Measurements from ENCODE around the gene ARSG. TPM values are rescaled to one million over a fixed set of nuclear protein-coding genes. Genes with fewer than 3 reads are reported as not detected.
A peak's percentile ranks its signal among the peaks of the same experiment; 100 is the strongest.
"Not testable (repeated sequence)": the region's sequence is repeated elsewhere in the genome, so short reads cannot be mapped to it uniquely, and the experiment has no call there.

ARSG gene
- total RNA-seq, 1 experiment from 2014 or later, result 1.0 TPM

DNA sequence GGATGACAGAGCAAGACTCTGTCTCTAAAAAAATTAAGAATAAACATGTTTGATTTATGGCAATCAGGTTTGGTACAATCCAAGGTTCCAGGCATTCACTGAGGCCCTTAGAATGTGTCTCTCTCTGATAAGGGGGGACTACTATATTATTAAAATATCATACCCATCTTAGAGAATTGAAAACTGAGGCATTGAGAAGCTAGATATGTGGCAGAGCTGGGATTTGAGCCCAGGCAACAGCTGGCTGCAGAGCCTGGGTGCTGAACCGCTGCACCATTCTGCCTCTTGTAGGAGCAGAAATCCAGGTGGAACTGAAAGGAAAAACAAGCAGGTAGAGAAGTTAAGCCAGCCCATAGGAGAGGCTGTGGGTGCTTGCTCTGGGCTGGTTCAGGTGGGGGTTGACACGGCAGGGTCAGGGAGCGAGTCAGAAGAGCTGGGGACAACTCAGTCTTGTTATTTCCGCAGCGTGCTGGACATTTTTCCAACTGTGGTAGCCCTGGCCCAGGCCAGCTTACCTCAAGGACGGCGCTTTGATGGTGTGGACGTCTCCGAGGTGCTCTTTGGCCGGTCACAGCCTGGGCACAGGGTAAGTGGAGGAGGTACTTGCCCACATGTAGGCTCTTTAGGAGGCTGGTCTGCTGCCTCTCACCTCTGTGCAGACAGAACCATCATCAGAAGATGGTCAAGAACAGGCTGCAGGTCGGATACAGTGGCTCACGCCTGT, 103.5 kb downstream of the ARSG start:
- no peaks in the 10 kb centered on the region for H3K36me3 ChIP-seq
- no peaks in the 10 kb centered on the region for H3K4me1 ChIP-seq
- no peak overlapping the region for H3K27ac ChIP-seq
- H3K27me3 ChIP-seq, result no peaks in the 10 kb centered on the region
- no peak for DNase-seq
- H3K9me3 ChIP-seq (replicated peaks), result no peaks in the 10 kb centered on the region
- H3K4me3 ChIP-seq, result no peak overlapping the region

DNA sequence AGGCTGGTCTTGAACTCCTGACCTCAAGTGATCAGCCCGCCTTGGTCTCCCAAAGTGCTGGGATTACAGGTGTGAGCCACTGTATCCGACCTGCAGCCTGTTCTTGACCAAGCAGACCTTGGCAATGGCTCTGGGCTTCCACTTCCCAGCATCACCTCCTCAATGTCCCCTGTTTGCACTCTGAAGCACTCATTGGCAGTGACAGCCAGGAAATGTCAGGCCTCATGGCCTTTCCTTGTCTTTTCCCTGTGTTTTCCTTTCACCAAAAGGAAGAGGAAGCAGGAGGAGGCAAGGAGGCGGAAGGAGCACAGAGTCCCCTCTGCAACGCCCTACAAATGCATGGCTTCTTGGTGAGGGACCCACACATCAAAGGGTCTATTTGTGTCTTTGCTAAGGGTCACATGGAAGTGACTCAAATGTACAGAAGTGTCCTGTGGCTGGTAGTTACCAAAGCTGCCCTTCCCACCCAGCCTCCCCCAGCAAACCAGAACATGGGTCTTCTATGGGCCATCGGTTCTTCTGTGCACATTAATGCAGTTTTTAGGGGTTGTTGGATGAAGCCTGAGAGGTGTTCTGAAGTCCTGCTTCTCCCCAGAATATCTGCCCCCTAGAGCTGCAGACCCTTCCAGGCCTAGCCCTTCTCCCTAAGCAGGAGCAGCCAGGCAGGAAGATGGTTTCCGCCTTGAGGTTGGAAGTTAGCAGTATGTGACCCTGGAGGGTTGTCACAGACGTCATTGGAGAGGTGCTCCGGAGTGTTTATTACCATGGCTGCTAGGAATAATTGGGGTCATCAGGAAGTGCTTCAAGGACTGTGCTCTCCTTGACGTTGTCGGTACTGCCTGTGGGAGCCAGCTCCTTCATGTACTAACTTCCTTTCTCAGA, 105.2 kb downstream of the ARSG start:
- DNase-seq, result no peak
- Histone ChIP-seq H3K4me3 (no peak overlapping the region), H3K36me3 (no peaks in the 10 kb centered on the region), H3K4me1 (no peaks in the 10 kb centered on the region), H3K27ac (no peak overlapping the region), H3K9me3 (replicated peaks) (no peaks in the 10 kb centered on the region), H3K27me3 (no peaks in the 10 kb centered on the region)

GRCh38 chr17:68397108-68397536, 105.8 kb downstream of the ARSG start:
- no peak overlapping the region for H3K27ac ChIP-seq
- DNase-seq, result no peak
- no peaks in the 10 kb centered on the region for H3K36me3 ChIP-seq
- no peaks in the 10 kb centered on the region for H3K27me3 ChIP-seq
- no peak overlapping the region for H3K4me3 ChIP-seq
- H3K4me1 ChIP-seq, result no peaks in the 10 kb centered on the region
- H3K9me3 ChIP-seq (replicated peaks), result no peaks in the 10 kb centered on the region

DNA sequence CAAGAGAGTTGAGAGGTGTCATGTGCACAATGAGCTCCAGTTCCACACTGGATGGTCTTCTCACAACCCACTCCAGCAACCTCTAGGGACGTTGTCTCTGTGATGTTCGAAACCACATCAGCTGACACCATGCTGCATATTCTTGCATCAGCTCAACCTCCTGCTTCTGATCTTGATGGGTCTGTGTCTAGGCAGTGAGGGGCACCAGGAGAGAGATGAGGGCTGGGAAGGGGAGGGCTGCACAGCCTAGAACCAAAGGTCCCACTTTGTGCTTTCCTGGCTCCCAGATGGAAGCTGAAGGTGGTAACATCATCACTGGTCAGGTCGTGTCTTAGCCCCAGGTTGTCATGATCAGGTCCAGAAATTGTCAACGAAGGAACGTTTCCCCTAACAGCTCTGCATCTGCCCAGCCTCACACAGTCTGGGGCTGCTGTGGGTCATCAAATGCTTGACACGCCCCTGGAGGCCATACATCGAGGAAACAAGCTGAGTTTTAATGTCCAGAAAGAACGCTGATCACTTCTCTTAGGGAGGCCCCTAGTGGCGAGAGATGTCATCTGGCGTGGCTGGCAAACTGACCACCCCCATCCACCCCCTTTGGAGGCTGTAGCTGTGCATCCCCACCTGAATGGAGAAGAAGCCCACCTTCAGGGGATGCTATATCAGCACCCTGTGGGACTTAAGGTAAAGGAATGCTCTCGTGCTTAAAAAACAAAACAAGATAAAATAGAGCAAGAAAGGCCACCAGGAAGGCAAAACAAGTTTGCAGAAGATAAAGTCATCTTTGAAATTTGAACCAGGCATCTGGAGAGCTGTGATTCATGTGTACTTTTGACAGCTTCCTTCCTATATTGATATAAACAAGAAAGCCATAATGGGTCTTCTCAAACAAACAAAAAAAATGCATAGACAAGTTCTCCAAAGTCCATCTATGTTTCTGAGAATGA, 107.7 kb downstream of the ARSG start:
- H3K4me1 ChIP-seq, result no peaks in the 10 kb centered on the region
- no peak overlapping the region for H3K4me3 ChIP-seq
- no peaks in the 10 kb centered on the region for H3K36me3 ChIP-seq
- no peak overlapping the region for H3K27ac ChIP-seq
- DNase-seq, result peak; percentile 59 to 77
- H3K27me3 ChIP-seq, result no peaks in the 10 kb centered on the region
- H3K9me3 ChIP-seq (replicated peaks), result no peaks in the 10 kb centered on the region

DNA sequence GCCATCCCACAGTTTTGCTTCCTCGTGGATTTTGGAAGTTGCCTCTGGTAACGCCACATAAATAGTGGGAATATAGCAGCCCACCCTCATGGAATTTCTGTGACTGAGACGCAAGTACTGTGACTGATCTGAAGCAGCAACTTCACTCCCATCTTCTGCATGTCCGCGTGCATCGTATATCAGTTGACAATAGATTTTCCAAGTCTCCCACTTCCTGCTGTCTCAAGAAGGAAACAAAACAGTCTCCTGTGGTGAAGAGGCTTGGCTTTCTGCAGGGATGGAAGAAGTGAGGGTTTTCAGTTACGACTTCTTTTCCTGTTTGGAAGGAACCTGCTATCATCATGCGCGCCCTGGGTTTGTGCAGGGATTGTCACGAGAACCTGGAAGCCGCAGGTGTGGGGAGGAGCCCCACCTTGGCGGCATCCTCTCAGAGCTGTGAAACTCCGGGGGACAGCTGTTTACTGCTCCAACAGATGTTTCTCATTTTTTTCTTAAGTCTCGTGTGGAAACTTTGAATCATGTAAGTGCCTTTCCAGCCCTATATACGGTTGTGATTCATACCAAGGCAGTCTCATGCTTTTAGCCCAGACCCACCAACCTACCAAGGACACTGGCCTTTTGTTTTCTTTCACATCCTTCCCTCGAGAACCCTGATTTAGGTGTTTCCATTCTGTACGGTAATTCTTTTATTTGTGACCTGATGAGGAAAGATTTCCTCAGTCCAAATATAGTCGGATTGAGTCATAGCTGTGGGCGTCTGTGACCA, 108.5 kb downstream of the ARSG start:
- H3K9me3 ChIP-seq (replicated peaks), result no peaks in the 10 kb centered on the region
- no peaks in the 10 kb centered on the region for H3K36me3 ChIP-seq
- no peak overlapping the region for H3K27ac ChIP-seq
- H3K27me3 ChIP-seq, result no peaks in the 10 kb centered on the region
- no peak overlapping the region for H3K4me3 ChIP-seq
- H3K4me1 ChIP-seq, result no peaks in the 10 kb centered on the region
- no peak for DNase-seq

DNA sequence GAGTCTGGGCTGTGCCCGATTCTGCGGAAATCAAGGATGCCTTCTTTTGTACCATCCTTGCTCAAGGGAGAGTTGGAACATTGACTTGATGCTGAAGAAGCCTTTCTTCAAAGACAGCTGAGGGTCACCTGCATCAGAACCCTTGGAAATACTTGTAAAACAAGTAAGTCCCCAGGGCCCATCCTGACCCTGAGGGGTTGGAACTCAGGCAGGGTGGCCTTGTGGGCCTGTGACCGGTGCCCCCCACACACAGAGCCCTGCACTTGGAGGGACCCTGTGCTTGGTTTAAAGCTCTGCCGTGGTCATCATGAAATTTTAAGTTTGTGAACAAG, 109.1 kb downstream of the ARSG start:
- H3K4me3 ChIP-seq, result no peak overlapping the region
- H3K4me1 ChIP-seq, result no peaks in the 10 kb centered on the region
- H3K9me3 ChIP-seq (replicated peaks), result no peaks in the 10 kb centered on the region; the same call in 1 of the 2 replicates
- H3K36me3 ChIP-seq, result no peaks in the 10 kb centered on the region
- H3K27ac ChIP-seq, result no peak overlapping the region
- no peaks in the 10 kb centered on the region for H3K27me3 ChIP-seq
- DNase-seq, result no peak

GRCh38 chr17:68401288-68401687, 110.0 kb downstream of the ARSG start:
- Histone ChIP-seq H3K4me3 (no peak overlapping the region), H3K36me3 (no peaks in the 10 kb centered on the region), H3K27me3 (no peaks in the 10 kb centered on the region), H3K27ac (no peak overlapping the region), H3K9me3 (replicated peaks) (no peaks in the 10 kb centered on the region; the same call in 1 of the 2 replicates), H3K4me1 (no peaks in the 10 kb centered on the region)
- DNase-seq, result no peak

DNA sequence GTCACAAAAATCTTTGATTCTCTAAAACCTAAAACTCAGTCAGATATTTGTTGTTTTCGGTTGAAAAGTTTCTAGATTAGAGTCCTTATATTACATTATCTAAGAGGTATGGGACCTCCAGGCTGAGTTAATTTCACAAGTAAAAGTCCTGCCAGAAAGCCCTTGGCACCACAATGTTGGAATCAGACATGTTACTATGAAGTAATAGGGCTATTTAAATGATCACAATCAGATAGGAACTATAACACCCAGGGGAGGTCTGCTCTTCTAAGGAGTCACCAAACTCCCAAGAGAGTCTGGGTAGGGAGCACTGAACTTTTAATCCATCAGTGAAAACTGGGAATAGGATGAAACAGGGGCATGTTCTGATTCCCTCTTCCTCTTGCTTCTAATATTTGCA, 111.8 kb downstream of the ARSG start:
- Histone ChIP-seq H3K9me3 (replicated peaks) (no peaks in the 10 kb centered on the region; the same call in 1 of the 2 replicates), H3K27ac (no peak overlapping the region), H3K36me3 (no peaks in the 10 kb centered on the region), H3K4me3 (no peak overlapping the region), H3K27me3 (no peaks in the 10 kb centered on the region), H3K4me1 (no peaks in the 10 kb centered on the region)
- DNase-seq, result no peak

GRCh38 chr17:68403837-68404236, 112.5 kb downstream of the ARSG start:
- not testable (repeated sequence) for DNase-seq; H3K27me3 ChIP-seq; H3K4me1 ChIP-seq; H3K9me3 ChIP-seq (replicated peaks); H3K36me3 ChIP-seq; H3K27ac ChIP-seq; H3K4me3 ChIP-seq

DNA sequence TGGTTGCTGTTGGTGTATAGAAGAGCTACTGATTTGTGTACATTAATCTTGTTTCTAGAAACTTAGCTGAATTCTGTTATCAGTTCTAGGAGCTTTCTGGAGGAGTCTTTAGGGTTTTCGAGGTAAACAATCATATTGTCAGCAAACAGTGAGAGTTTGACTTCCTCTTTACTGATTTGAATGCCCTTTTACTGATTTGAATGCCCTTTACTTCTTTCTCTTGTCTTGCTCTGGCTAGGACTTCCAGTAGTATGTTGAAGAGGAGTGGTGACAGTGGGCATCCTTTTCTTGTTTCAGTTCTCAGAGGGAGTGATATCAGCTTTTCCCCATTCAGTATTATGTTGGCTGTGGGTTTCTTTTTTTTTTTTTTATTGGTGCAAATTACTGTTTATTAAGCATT, 116.4 kb downstream of the ARSG start:
- H3K4me3 ChIP-seq; H3K4me1 ChIP-seq; H3K9me3 ChIP-seq (replicated peaks); DNase-seq; H3K27ac ChIP-seq; H3K36me3 ChIP-seq; H3K27me3 ChIP-seq: not testable (repeated sequence)

- not testable (repeated sequence) for H3K27ac ChIP-seq; H3K27me3 ChIP-seq; H3K4me1 ChIP-seq; H3K36me3 ChIP-seq; H3K9me3 ChIP-seq (replicated peaks)
- peak overlapping the region; percentile 61 for H3K4me3 ChIP-seq
- peak; percentile 34 to 51 for DNase-seq
Measured at GRCh38 chr17:68413597-68414560, 122.6 kb downstream of the ARSG start.

DNA sequence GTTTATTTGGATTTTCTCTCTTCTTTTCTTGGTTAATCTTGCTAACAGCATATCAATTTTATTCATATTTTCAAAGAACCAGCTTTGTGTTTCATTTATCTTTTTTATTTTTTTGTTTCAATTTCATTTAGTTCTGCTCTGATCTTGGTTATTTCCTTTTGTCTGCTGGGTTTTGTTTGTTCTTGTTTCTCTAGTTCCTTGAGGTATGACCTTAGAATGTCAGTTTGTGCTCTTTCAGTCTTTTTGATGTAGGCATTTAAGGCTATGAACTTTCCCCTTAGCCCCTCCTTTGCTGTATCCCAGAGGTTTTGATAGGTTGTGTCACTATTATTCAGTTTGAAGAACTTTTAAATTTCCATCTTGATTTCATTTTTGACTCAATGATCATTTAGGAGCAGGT, 123.6 kb downstream of the ARSG start:
- H3K27me3 ChIP-seq; DNase-seq; H3K36me3 ChIP-seq; H3K4me1 ChIP-seq; H3K4me3 ChIP-seq; H3K27ac ChIP-seq; H3K9me3 ChIP-seq (replicated peaks): not testable (repeated sequence)

- no peaks in the 10 kb centered on the region for H3K36me3 ChIP-seq
- 0 out of 2 replicates have a peak, but pooled peaks cover 6% of the 10 kb centered on the region for H3K9me3 ChIP-seq (replicated peaks)
- H3K27ac ChIP-seq, result no peak overlapping the region
- no peaks in the 10 kb centered on the region for H3K4me1 ChIP-seq
- no peaks in the 10 kb centered on the region for H3K27me3 ChIP-seq
- DNase-seq, result no peak
- no peak overlapping the region for H3K4me3 ChIP-seq
Measured at GRCh38 chr17:68417317-68417716, 126.0 kb downstream of the ARSG start.

Measured in SJCRH30 (cell line).